ENCODE measurements around the gene GET4. TPM values are rescaled to one million over a fixed set of nuclear protein-coding genes. Genes with fewer than 3 reads are reported as not detected.

Gene GET4
- total RNA-seq, 1 experiment from 2014 or later, result 44.8 TPM

DNA sequence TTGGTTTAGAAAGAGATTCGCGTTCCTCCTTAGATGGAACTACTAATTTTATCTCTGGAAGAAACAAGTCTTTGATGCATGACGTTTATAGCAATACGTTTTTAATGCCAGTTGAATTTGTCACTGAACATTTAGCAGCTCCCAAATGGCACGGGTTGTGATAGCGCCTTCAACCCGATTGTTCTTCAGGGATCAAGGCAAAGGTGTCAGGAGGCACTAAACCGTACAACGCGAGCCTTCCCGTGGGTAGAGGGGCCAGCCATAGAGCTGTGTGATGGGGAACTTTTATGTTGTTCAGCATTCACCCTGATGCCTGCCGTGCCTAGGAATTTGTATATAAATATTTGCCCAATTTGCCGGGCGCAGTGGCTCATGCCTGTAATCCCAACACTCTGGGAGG lies 3.4 kb downstream of the GET4 start:
- no peak for TF ChIP-seq EZH2phosphoT487 (IDR thresholded peaks at IDR 0.05; ENCODE audit: borderline replicate concordance)
- no peak for TF ChIP-seq ZFX (IDR thresholded peaks at IDR 0.05)
- no peak for TF ChIP-seq SIN3A (IDR thresholded peaks at IDR 0.05; ENCODE audit: low read depth)
- no peak for TF ChIP-seq EGR1 (IDR thresholded peaks at IDR 0.05; ENCODE audit: low read depth)
- TF ChIP-seq, protein P1, sequence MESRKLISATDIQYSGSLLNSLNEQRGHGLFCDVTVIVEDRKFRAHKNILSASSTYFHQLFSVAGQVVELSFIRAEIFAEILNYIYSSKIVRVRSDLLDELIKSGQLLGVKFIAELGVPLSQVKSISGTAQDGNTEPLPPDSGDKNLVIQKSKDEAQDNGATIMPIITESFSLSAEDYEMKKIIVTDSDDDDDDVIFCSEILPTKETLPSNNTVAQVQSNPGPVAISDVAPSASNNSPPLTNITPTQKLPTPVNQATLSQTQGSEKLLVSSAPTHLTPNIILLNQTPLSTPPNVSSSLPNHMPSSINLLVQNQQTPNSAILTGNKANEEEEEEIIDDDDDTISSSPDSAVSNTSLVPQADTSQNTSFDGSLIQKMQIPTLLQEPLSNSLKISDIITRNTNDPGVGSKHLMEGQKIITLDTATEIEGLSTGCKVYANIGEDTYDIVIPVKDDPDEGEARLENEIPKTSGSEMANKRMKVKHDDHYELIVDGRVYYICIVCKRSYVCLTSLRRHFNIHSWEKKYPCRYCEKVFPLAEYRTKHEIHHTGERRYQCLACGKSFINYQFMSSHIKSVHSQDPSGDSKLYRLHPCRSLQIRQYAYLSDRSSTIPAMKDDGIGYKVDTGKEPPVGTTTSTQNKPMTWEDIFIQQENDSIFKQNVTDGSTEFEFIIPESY (IDR thresholded peaks at IDR 0.05; ENCODE audit: extremely low read depth, insufficient replicate concordance, low read length), result no peak
- no peak for TF ChIP-seq RAD21 (IDR thresholded peaks at IDR 0.05; ENCODE audit: low read depth)
- TF ChIP-seq POLR2AphosphoS5 (IDR thresholded peaks at IDR 0.05; ENCODE audit: low read depth, low read length), result no peak
- no peak for TF ChIP-seq JUND (IDR thresholded peaks at IDR 0.05)
- no peak for TF ChIP-seq POLR2A (IDR thresholded peaks at IDR 0.05; ENCODE audit: borderline replicate concordance, extremely low read depth, insufficient read depth, insufficient read length)
- TF ChIP-seq SRF (IDR thresholded peaks at IDR 0.05; ENCODE audit: low read depth), result no peak
- no peak for TF ChIP-seq YY1 (IDR thresholded peaks at IDR 0.05; ENCODE audit: extremely low read depth, insufficient replicate concordance, low read depth, low read length)
- no peak for TF ChIP-seq ZNF274 (IDR thresholded peaks at IDR 0.05; ENCODE audit: low read depth, low read length)
- no peak for TF ChIP-seq EZH2 (IDR thresholded peaks at IDR 0.05)
- TF ChIP-seq CEBPB (IDR thresholded peaks at IDR 0.05; ENCODE audit: low read depth), result no peak
- TF ChIP-seq FOSL1 (IDR thresholded peaks at IDR 0.05; ENCODE audit: low read depth), result no peak
- TF ChIP-seq, protein P2, sequence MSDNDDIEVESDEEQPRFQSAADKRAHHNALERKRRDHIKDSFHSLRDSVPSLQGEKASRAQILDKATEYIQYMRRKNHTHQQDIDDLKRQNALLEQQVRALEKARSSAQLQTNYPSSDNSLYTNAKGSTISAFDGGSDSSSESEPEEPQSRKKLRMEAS (IDR thresholded peaks at IDR 0.05), result no peak
- ATAC-seq (no peak), DNase-seq (ENCODE audit: low read depth, low spot score) (no peak)
- no peaks in the 10 kb centered on the region for H3K9me2 ChIP-seq (ENCODE audit: insufficient read depth)
- H3K36me3 ChIP-seq (ENCODE audit: control insufficient read depth in 1 of 2, insufficient read depth in 2 of 2, low read length in 2 of 2), result peaks cover 0 to 13% of the 10 kb centered on the region in 2 experiments; a peak in 2 of 4 replicates
- POLR2A ChIA-PET, result no interaction called here
- CTCF ChIA-PET, result no interaction called here
- no peak overlapping the region for H2AFZ ChIP-seq (ENCODE audit: low read depth, low read length, poor library complexity, severe bottlenecking)
- no peak overlapping the region for H3K9ac ChIP-seq (ENCODE audit: low read length)
- no peak overlapping the region for H3K4me3 ChIP-seq (replicated peaks in 1 of 2; ENCODE audit: low read depth in 1 of 2, low read length in 2 of 2)
- intact Hi-C loops (cut with micrococcal nuclease), result no loop called here
- no TSS peak for BruUV-seq (replicated peaks)
- RAD21 ChIA-PET (ENCODE audit: low non-redundant PET in 1 of 2, low total read pairs in 2 of 2, uncharacterized antibody in 2 of 2, unreplicated experiment in 2 of 2), result no interaction called here
- H3K27me3 ChIP-seq (ENCODE audit: insufficient read depth, low read length), result no peaks in the 10 kb centered on the region
- no peaks in the 10 kb centered on the region; the same call in 1 of the 2 replicates for H4K20me1 ChIP-seq (ENCODE audit: insufficient read depth)
- H3K27ac ChIP-seq (ENCODE audit: low read depth, low read length), result no peak overlapping the region
- H3K4me2 ChIP-seq (ENCODE audit: low read length), result no peak overlapping the region
- H3K9me3 ChIP-seq (ENCODE audit: control insufficient read depth in 1 of 2, insufficient read depth in 1 of 2, low read depth in 1 of 2, low read length in 2 of 2), result no peaks in the 10 kb centered on the region
- peaks cover 7 to 16% of the 10 kb centered on the region in 2 experiments for H3K4me1 ChIP-seq (ENCODE audit: control insufficient read depth in 1 of 2, insufficient read depth in 2 of 2, low read length in 2 of 2)
- H3K79me2 ChIP-seq (ENCODE audit: insufficient read depth, low read length), result peaks cover 79% of the 10 kb centered on the region
